GM19467 (cell line): Measurements from ENCODE around the gene DRGX.

ENCODE experiments used
- ATAC-seq: cut with Tn5 transposase; IDR thresholded peaks from one replicate; pipeline ENCODE4 v1.9.1; 2021; ENCODE audit warnings: mild to moderate bottlenecking, moderate library complexity; ENCODE audit not compliant: unreplicated experiment

DRGX gene

DNA sequence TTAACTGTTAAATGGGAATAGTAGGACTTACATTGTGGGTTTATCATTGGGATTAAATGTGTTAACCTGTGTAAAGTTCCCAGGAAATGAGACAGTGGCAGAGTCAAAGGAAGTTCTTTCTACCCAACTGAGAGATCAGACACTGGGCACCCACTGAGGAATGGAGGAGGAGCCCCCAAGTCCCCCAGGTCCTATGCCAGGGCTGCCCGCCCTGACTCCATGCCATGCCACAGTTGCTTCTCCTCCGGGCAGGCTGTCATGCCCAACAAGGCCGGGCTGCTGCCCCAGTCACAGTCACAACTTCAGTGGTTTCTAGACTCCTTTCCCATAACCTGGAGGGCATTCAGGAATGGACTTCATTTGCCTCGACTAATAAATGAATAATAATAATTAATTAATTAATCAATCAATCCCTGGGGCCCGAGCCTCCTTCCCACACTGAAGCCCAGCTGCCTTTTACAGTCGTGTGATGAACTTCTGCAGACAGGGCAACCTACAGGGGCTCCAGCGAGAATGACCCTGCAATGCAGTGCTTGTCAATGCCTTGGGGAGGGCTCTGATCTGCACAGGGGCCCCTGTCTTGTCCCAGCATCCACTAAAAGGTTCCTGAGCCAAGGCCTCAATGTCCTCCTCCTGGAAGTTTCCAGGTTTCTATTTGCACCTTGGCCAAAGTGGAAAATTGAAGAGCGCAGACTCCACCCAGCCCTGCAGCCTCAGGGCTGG lies 32.4 kb downstream of the DRGX start:
- ATAC-seq, result no peak

DNA sequence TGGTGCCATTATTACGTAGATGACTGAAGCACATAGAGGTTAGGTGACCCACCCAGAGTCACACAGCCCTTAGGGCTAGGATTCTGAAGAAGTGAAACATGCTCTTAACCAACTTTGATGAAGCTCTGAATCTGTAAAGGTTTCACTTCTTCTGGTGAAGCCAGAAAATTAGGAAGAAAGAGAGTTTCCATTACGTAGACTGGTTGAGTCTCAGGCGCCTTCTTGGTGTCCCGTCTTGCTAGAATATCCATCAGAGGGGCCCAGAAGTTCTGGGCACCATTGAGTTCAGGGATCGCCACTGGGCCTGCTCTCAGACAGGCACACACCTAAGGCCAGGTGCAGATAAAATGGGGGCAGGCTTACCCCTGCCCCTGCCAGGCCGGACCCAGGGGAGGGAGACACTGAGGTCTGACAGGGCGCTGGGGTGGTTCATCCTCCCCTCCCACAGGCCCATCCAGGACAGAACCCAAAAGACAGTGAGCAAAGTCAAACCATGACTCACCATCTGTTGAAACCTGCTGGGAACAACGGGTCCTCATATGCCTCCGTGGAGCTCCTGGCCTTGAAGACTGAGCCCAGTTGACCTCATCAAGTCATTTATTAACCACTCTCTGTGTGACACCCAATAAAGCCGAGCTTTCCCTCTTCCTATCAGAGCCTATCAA lies 33.2 kb downstream of the DRGX start:
- peak; percentile 83 for ATAC-seq

DNA sequence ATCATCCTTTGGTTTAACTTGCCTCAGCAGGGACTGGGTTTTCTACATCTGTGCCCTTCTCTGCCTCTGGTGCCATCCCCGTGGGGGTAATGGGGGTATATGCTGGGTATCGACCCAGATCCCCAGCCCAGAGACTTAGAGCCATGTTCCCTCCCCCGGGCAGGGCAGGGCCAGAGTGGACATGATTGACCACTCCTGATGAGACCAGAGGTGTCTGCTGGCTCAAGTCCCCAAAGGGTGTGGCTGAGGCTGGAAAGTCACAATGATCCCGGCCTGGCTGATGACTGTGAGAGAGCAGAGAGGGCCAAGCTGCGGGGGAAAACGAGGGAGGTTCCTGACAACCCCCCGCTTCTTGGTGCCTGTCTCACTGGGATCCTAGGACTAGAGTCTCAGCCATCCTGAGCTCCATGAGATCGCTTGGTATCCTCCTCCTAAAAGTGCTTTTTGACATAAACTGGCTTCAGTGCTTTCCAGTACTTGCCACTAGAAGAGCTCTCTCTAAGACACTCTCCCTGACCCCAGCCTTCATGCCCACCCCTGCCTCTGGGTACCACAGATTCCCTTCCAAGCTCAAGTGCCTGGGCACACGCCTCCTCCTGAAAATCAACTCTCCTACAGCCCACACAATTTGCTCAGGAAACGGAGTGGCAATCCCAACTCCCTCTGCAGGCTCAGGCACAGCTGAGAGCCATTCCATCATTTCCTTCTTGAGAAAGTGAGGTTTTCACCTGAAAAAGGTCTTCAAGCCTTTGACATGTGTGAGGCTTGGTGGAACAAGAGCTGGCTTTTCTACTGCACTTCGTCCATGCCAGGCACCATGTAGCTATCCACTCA lies 33.9 kb downstream of the DRGX start:
- no peak for ATAC-seq

DNA sequence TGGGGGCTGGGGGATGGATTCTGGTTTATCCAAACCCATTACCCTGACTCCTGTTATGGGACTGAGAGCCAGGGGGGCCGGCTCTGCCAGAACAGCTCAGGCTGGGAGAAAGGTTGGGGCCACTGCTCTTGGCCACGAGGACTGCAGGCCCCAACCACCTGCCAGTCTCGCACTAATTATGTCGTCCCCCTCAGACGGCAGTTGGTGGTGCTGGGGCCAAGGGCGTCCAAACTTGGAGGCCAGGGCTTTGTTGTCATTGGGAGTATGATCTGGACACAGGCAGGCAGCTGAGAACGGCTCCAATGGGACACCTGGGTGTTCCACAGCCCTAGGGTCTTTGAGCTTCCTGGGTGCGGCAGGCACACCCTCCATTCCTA lies 34.7 kb downstream of the DRGX start:
- no peak for ATAC-seq

DNA sequence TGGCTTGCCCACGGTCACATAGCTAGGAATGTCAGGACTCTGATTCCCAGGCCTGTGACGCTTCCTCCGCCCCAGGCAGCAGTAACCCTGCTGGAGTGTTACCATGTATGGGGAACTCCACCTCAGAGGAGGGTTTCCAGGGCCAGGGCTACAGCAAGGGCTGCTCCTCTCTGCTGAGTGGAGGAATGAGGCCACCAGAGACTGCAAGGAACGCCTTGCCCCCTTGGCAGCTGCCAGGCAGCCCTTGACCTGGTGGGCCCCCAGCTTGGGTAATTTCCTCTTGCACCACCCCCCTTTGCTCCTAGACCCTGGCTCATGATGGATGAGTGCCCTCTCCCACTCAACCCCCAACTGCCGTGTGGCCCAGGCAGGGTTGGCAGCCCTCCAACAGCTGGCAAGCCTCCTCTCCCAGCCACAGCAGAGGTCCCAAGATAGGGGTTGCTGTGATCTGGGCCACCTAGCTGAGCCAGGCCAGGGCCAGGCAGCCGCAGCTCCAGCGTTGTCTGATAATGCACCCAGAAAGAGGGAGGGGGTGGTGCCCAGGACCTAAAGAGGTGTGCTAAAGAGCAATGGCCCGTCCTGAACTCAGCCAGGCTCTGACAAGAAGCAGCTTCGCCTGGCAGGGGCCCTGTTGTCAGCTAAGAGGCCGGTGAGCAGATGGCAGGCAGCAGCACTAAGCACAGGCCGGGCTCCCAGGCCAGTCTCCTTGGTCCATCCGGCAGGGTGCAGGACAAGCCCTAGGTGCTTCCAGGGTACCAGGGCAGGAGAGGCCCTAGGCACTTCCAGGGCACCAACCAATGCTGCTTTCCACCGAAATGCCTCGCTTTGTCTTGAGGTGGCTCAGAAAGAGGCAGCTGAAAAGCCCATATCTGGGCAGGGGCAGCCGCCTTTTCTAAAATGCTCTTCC lies 35.4 kb downstream of the DRGX start:
- ATAC-seq, result no peak

DNA sequence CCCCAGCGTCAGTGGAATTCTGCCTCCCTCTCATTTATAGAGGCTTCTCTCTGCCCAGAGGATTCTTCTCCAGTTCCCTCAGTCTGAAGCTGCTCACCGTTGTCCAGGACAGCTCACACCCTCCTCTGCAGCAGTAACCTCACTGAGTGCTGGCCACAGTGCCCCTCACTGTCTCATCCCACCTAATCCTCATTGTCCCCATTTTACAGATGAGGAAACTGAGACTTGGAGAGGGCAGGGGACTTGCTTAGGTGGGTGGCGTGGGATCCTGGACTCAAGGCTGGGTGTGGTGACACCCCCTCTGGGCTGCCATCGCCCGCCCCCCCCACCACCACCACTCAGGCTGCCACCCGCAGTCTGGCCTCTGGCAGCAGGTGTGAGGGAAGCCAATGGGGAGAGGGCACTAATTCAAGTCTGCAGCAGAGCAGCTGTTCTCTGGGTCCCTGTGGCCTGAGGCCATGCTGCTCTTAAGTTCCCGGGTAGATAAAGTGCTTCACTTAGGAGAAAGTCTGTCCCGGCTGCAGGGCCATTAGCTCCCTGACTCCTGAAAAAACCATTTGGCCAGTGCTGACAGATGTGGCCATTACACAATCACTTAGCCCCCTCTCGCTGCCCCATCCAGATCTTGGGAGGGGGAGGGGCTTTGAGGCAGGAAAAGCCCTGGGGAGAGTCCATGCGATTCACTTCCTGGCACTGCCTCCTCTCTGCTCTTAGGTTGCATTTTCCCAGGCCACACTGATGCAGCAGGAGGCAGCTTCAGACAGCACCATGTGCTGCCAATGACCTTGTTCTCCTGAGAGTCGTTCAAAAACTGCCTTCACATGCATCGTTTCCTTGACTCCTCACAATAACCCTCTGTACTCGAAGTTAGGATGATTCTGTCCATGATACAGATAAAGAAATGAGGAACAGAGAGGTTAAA lies 36.3 kb downstream of the DRGX start:
- ATAC-seq, result no peak

DNA sequence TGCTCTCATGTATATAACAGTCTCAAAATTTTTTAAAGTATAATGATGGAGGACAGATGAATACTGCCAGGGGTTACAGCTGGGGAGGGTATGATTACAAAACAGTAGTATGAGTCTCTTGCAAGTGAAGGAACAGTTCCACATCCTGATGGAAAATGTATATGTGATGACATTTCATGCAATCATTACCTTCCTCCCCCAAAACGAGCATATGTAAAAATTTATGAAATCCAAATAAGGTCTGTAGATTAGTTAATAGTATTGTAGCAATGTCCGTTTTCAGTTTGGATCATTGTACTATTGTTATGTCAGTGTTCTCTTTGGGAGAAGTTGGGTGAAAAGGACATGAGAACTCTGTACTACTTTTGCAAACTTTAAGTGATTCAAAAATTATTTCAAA lies 38.0 kb downstream of the DRGX start:
- no peak for ATAC-seq

DNA sequence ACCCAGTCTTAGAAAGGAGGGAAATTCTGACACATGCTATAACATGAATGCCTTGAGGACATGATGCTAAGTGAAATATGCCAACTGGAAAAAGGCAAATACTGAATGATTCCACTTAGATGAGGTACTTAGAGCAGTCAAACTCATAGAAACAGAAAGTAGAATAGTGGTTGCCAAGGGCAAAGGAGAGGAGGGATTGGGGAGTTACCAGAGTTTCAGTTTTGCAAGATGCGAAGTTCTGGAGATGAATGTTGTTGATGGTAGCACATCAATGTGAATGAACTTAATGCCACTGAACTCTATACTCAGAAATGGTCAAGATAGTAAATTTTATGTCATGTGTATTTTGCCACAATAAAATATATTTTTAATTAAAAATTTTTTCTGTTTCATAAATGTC lies 38.9 kb downstream of the DRGX start:
- no peak for ATAC-seq

DNA sequence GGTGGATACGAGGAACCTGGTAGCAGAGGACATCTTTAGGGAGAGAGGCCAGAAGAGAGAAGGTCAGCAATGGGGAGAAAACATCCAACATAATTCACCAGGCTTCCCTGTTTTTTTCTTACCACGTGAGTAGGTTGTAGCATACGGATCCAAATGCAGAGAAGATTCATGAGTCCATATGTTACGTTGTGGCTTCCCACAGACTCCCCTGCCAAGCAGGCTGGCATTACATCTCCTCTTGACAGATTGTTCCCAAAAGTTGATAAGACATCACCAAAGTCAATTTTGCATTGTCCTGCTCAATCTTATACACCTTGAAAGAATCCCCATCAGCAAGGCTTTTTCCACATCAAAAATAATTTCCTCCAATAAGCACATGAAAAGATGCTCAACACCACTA lies 39.7 kb downstream of the DRGX start:
- no peak for ATAC-seq

DNA sequence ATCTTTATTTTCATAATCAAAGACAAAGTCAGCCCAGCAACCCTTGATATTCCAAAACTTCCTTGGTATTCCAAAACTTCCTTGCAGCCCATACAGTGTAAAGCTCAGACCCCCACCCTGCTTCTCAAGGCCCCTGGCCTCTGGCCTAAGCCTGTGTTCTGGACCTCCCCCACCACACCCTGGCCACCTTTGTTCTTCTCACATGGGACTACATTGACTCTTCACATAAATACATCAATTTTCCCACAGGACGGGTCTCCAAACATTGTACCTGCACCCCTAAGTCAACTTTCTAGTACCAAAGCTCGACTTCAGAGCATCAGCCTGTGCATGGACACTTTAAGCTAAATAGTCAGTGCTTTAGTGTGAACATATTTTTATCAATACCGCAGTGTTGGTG lies 40.7 kb downstream of the DRGX start:
- no peak for ATAC-seq

DNA sequence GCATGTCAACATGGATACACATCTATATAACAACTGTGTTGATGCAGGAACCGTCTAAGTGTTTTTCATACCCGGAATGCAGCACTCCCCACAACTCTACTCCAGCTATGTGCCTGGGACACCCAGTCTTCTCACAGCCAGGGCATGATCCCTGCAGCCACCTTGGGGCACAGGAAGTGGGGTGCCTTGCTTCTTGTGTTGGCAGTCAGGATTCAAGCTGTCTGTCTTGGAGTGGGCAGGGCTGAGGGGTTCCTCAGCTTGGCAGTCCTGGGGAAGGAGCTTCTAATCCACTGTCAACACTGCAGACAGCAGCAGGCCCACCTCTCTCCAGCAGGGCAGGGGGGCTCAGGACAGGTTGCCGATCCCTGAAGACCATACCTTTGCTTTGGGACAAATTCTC lies 41.3 kb downstream of the DRGX start:
- ATAC-seq, result no peak

DNA sequence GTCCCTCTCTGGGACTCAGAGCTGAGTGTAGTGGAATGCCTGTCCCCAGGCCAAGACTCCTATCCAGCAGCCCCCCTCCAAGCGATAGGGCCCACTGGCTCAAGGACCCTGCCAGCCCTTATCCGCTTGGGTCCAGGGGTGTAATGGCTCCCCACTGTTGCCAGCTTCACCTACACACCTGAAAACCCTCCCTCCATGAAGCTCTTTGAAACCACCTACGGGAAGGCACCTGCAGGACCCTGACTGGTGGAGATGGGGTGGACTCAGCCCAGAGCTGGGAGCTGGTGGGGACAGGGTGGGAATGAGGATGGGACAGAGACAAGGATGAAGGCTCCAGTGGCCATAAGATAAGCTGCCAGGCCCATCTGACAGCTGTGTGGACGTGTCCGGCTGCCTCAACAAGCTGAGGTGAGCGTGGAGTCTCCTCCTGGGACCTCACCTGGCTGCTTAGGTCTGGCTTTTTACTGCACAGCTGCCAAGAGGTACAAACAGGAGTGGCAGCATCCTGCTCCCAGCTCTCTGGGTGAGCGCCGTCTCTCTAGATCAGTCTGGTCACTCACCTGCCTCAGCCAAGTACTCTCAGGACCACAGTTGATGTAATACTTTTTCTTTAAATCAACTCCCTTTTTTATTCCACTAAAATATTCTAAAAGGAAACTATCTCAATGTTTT lies 41.9 kb downstream of the DRGX start:
- ATAC-seq, result no peak

DNA sequence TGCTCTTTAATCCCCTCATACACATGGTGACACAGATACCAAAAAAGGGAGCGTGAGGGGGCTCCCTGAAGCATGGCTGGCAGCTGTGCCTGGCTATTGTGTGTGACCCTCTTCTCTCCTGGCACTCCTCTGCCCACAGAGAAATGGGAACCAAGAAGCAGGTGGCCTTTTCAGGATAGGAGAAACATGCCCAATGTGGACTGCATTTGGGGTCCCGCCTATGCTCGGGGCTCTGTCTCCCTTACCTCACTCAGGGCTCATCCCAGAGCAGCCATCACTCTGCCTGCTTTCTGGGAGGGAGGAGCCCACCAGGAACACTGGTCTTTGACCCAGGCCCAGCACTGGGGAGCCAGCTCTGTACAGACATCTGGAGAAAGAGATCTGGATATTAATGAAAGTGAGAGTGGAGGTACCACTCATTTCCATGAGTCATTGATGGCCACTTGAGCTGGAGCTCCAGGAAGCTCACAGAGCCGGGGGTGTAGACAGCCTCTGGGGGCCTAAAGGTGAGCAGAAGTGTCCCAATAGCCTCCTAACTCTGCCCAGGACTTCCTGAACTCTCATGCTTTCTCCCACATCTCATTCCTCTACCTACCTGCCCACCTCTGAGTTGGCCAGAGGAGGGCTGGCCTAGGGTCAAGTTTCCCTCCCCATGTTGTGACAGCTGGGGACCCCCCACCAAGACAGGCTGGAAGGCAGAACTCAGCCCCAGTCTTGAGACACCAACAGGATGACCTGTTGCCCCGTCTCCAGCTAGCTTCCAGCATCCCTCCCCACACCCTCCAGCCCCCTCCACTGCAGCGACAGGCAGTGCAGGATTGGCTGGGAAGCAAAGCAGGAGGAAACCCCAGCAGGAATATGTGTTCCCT lies 42.6 kb downstream of the DRGX start:
- no peak for ATAC-seq

DNA sequence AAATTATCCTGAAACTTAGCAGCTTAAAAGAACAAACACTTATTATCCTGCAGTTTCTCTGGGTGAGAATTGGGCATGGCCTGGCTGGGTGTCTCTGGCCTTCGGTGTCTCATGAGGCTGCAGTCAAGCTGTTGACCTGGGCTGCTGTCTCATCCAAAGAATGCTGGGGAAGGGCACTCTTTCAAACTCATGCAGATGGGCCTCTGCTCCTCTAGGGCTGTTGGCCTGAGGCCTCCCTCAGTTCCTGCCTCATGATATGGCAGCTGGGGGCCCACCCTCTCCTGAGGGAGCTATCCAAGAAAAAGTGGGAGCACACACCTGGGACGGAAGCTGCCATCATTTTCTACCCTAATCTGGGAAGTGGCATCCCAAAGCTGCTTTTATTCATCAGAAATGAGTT lies 43.6 kb downstream of the DRGX start:
- no peak for ATAC-seq

DNA sequence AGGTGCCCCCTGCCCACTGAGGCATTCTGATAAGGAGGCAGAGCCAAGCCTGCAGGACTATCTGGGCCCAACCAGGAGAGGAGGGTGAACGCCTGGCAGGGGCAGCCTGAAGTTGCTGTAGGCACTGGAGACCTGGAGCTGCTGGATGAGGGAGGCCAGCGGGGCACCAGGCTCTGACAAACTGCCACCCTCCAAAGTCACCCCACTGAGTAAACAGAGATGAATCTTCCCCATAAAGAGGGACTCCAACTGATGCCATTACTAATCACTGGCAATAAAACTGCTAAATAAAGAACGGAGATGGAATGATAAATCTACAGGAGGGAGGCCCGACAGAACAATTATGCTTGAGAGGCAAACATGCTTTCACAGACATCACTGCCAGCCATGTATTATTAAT lies 44.2 kb downstream of the DRGX start:
- no peak for ATAC-seq

DNA sequence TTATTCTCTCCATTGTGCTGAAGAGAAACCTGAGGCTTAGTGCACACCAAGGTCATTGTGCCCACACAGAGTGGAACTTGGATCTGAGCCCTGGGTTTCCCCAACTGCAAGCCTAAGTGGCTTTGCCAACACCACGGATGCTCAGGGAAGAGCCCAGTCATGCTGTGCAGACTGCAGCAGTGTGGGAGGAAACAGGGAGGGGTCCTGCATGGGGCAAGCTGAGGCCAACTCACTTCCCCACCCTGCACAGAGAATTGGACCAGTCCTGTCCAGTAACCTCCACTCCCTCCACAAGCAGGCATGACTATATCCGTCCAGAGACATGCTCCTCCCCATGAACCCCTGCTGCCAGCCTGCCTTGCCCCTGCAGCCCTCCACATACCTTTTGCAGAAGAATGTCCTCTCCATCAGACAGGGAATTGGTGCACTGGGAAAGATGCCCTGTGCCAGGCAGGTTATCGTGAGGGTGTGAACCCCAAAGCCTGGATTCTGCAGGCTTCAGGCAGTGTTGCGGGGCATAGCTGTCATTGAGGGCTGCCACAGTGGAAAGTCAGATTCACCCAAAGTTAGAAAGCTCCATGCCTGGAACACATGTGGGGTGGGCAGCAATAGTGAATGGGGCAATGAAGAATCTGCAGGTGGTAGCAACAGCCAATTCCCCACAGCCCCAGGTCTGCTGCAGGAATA lies 44.9 kb downstream of the DRGX start:
- ATAC-seq, result no peak

DNA sequence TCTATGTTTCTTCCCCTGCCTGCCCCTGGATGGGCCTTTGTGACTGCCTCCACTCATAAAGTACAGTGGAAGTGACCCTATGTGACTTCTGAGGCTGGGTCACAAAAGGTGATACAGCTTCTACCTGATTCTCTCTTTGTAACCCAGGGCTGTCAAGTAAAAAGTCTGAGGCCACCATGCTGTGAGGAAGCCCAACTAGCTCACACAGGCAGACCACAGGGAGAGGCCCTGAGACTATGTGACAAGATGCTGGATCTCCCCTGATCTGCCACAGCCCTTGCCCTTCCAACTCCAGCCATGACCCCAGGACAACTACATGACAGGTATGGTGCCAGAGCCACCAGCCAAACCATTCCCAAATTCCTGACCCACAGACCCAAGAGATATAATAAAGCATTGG lies 45.8 kb downstream of the DRGX start:
- ATAC-seq, result no peak

DNA sequence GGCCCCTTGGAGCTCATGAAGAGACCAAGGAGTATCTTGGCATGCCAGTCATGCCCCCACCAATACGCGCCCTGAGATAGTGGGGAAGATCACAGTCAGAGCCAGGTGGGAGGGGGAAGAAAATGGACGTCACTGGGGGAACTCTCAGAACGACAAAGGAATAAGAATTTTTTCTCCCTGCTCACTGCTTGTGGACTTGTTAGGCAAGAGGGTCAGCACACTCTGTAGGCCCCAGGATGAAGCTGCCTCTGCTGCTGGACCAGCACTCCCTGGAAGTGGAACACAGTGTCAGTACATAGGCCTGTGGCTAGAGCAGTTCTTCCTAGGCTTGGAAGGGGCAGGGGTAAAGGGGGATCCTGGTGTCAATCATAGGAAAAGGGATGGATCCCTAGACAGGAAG lies 46.5 kb downstream of the DRGX start:
- no peak for ATAC-seq
